ENCODE data around the gene TMEM219. TPM values are rescaled to one million over a fixed set of nuclear protein-coding genes. Genes with fewer than 3 reads are reported as not detected.
A peak's percentile ranks its signal among the peaks of the same experiment; 100 is the strongest.

Gene TMEM219
- total and polyA plus RNA-seq, 9 of the 15 experiments (the other 6 are each of a cell fraction or from before 2014, with no cell fraction given): 35.3 to 62.8 (median 55.5) TPM

GRCh38 chr16:29961479-29962343, at the start of gene TMEM219 (continued):
- TF ChIP-seq MGA (IDR thresholded peaks at IDR 0.05) (peak; percentile 92), ZBTB11 (CRISPR knock-in tag; IDR thresholded peaks at IDR 0.05) (peak in 1 of 3 experiments; percentile 70; a peak in 2 of 6 replicates), PHF8 (IDR thresholded peaks at IDR 0.05; ENCODE audit: borderline replicate concordance, low read length) (peak; percentile 76; the same call in 1 of the 2 replicates), CCNT2 (IDR thresholded peaks at IDR 0.05; ENCODE audit: borderline replicate concordance, extremely low read depth, insufficient read length, low read depth, low read length) (peak; percentile 58), ZNF511 (CRISPR knock-in tag; IDR thresholded peaks at IDR 0.05) (no peak), ADNP (tag; IDR thresholded peaks at IDR 0.05) (no peak), SREBF1 (IDR thresholded peaks at IDR 0.05; ENCODE audit: borderline replicate concordance, low read depth, low read length) (no peak; the same call in 1 of the 2 replicates), YY1 (IDR thresholded peaks at IDR 0.05; ENCODE audit: borderline replicate concordance in 1 of 3, control insufficient read depth in 1 of 3, extremely low read depth in 1 of 3, insufficient read depth in 3 of 3, insufficient read length in 1 of 3, insufficient replicate concordance in 2 of 3, low read depth in 1 of 3, low read length in 2 of 3) (peak in 1 of 3 experiments; percentile 35)
